HepG2 (cell line): Measurements from ENCODE around the gene XAF1. TPM values are rescaled to one million over a fixed set of nuclear protein-coding genes. Genes with fewer than 3 reads are reported as not detected.
A peak's percentile ranks its signal among the peaks of the same experiment; 100 is the strongest.

Source experiments
- GATAD2A ChIP-seq: IDR thresholded peaks from 2 replicates; pipeline ENCODE4 v1.6.1; 2016
- GFI1 ChIP-seq: sonication (generic); formaldehyde crosslinking; IDR thresholded peaks from 2 replicates; pipeline ENCODE4 v1.5.0; 2020; ENCODE audit warnings: missing genetic modification reagents, mild to moderate bottlenecking, borderline replicate concordance
- NBN ChIP-seq: fragments of 450-650 bp; conservative IDR thresholded peaks from 2 replicates; pipeline ENCODE4 v1.6.1; 2017
- PHF21A ChIP-seq: sonication (generic); formaldehyde crosslinking; IDR thresholded peaks from 2 replicates; pipeline ENCODE4 v1.5.0; 2020; ENCODE audit warnings: mild to moderate bottlenecking, missing genetic modification reagents
- SIN3A ChIP-seq: IDR thresholded peaks from 2 replicates; pipeline ENCODE4 v1.6.1; 2011; ENCODE audit warnings: low read depth, mild to moderate bottlenecking, control low read depth, low read length, borderline replicate concordance
- STAT5B ChIP-seq: sonication (generic); formaldehyde crosslinking; IDR thresholded peaks from 2 replicates; pipeline ENCODE4 v1.4.0; 2020; ENCODE audit warnings: missing genetic modification reagents
- SYNCRIP ChIP-seq: fragments of 200-400 bp; formaldehyde crosslinking; IDR thresholded peaks from 2 replicates; pipeline ENCODE4 v1.6.1; 2018; ENCODE audit warnings: mild to moderate bottlenecking, low read depth, low read length; ENCODE audit not compliant: insufficient read depth
- THAP11 ChIP-seq: IDR thresholded peaks from 2 replicates; pipeline ENCODE4 v1.6.1; 2016; ENCODE audit warnings: missing biosample characterization, missing genetic modification reagents
- ZC3H13 ChIP-seq: sonication (generic); formaldehyde crosslinking; IDR thresholded peaks from 2 replicates; pipeline ENCODE4 v1.8.1; 2023; ENCODE audit warnings: mild to moderate bottlenecking, missing genetic modification reagents, moderate library complexity
- ZMYM3 ChIP-seq: sonication (generic); formaldehyde crosslinking; IDR thresholded peaks from 2 replicates; pipeline ENCODE4 v1.5.1; 2020; ENCODE audit warnings: mild to moderate bottlenecking, missing genetic modification reagents
- ZNF274 ChIP-seq: sonication (generic); formaldehyde crosslinking; IDR thresholded peaks from 2 replicates; pipeline ENCODE4 v1.5.1; 2020; ENCODE audit warnings: mild to moderate bottlenecking, missing genetic modification reagents
- ZNF430 ChIP-seq: sonication (generic); formaldehyde crosslinking; IDR thresholded peaks from 2 replicates; pipeline ENCODE4 v1.9.0; 2021; ENCODE audit warnings: mild to moderate bottlenecking, missing genetic modification reagents
- ZNF577 ChIP-seq: sonication (generic); formaldehyde crosslinking; IDR thresholded peaks from 2 replicates; pipeline ENCODE4 v1.4.0; 2020; ENCODE audit warnings: mild to moderate bottlenecking, low read depth, missing genetic modification reagents, borderline replicate concordance
- ZNF605 ChIP-seq: sonication (generic); formaldehyde crosslinking; IDR thresholded peaks from 2 replicates; pipeline ENCODE4 v1.8.0; 2022; ENCODE audit warnings: mild to moderate bottlenecking, missing genetic modification reagents
- polyA plus RNA-seq, 8 experiments: library from polyadenylated mRNA; depleted of rRNA in 3 of 8; stranded (reverse) in 7 of 8; unstranded in 1 of 8; fragments of >200 nt; fragmentation: Illumina TruSeq in 4 of 8; extraction: Trizol in 4 of 8; gene quantifications; 2 replicates each; pipeline versions ENCODE4 v1.2.1 to v1.2.3, GENCODE V29; 2011 to 2016; ENCODE audit warnings: low read depth in 4 of 8, missing spikeins in 1 of 8, mixed read lengths in 1 of 8; ENCODE audit not compliant: insufficient read depth in 1 of 8
- total RNA-seq, 5 experiments: library from RNA; depleted of rRNA; stranded (reverse); fragments of >200 nt; fragmentation: Illumina TruSeq; extraction: Trizol; gene quantifications; 2 replicates each; pipeline ENCODE4 v1.2.3, GENCODE V29; 2016; ENCODE audit warnings: low read depth in 1 of 5
- TF ChIP-seq, protein P1 (sequence below): sonication (generic); formaldehyde crosslinking; IDR thresholded peaks from 2 replicates; pipeline ENCODE4 v1.5.0; 2020; ENCODE audit warnings: mild to moderate bottlenecking, missing genetic modification reagents, borderline replicate concordance
- TF ChIP-seq, protein P2 (sequence below): sonication (generic); formaldehyde crosslinking; IDR thresholded peaks from 2 replicates; pipeline ENCODE4 v1.4.0; 2020; ENCODE audit warnings: mild to moderate bottlenecking, missing genetic modification reagents
- TF ChIP-seq, protein P3 (sequence below), 2 experiments: IDR thresholded peaks; 2 replicates each; pipeline ENCODE4 v1.6.1; 2011 to 2012; ENCODE audit warnings: low read length in 2 of 2, borderline replicate concordance in 1 of 2, low read depth in 1 of 2, mild to moderate bottlenecking in 1 of 2, moderate library complexity in 1 of 2
- TF ChIP-seq, protein P4 (sequence below): sonication (generic); formaldehyde crosslinking; IDR thresholded peaks from 2 replicates; pipeline ENCODE4 v1.8.0; 2022; ENCODE audit warnings: mild to moderate bottlenecking, missing genetic modification reagents, moderate library complexity

The XAF1 gene
- total and polyA plus RNA-seq, 2 of the 13 experiments (the other 11 are each of a cell fraction or from before 2014, with no cell fraction given), result 1.2 to 2.4 TPM

DNA sequence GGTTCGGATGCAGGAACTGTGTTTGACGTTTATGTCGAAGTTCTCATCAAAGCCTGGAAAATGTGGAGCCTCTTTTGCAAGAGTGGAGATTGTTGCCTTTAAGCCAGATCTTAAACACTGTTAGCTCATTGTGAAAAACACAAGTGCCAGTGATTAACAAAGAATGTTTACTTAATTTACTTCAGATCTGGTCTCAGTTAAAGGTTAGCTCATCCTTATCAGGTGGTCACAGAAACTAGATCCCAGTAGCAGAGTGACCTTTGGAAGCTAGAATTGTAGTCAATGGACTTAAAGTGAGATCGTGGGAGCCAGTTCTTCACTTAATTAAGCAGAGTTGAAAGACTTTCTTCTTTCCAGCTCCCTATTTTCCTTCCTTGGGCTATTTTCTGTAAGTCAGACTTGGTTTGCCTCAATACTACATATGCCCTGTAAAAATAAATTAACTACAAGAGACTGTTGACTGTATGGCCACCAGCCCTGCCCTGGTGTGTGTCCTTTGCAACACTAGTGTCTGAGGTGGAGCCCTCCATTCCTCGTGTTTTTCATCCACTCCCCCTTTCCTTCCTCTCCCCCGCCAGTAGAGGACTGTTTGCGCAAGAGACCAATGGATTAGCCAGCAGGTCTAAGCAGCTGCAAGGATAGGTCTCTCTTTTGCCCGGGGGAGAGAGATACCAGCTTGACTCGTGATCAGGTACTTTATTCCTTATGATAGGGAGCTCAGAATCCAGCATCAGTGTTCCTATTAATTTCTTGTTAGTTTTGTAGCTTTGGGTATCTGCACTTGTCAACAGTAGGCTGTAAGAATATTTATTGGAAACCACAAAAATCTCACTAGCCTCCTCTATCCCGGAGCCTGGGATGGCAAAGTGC is 40.4 kb downstream of the XAF1 start (continued):
- TF ChIP-seq, protein P1, sequence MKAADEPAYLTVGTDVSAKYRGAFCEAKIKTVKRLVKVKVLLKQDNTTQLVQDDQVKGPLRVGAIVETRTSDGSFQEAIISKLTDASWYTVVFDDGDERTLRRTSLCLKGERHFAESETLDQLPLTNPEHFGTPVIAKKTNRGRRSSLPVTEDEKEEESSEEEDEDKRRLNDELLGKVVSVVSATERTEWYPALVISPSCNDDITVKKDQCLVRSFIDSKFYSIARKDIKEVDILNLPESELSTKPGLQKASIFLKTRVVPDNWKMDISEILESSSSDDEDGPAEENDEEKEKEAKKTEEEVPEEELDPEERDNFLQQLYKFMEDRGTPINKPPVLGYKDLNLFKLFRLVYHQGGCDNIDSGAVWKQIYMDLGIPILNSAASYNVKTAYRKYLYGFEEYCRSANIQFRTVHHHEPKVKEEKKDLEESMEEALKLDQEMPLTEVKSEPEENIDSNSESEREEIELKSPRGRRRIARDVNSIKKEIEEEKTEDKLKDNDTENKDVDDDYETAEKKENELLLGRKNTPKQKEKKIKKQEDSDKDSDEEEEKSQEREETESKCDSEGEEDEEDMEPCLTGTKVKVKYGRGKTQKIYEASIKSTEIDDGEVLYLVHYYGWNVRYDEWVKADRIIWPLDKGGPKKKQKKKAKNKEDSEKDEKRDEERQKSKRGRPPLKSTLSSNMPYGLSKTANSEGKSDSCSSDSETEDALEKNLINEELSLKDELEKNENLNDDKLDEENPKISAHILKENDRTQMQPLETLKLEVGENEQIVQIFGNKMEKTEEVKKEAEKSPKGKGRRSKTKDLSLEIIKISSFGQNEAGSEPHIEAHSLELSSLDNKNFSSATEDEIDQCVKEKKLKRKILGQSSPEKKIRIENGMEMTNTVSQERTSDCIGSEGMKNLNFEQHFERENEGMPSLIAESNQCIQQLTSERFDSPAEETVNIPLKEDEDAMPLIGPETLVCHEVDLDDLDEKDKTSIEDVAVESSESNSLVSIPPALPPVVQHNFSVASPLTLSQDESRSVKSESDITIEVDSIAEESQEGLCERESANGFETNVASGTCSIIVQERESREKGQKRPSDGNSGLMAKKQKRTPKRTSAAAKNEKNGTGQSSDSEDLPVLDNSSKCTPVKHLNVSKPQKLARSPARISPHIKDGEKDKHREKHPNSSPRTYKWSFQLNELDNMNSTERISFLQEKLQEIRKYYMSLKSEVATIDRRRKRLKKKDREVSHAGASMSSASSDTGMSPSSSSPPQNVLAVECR (CRISPR knock-in tag), result peak; percentile 42; the same call in 1 of the 2 replicates
- no peak for TF ChIP-seq ZNF577 (CRISPR knock-in tag)
- TF ChIP-seq NBN, result no peak
- TF ChIP-seq SYNCRIP, result no peak
- TF ChIP-seq THAP11 (CRISPR knock-in tag), result peak; percentile 49; the same call in 1 of the 2 replicates
- TF ChIP-seq GFI1 (CRISPR knock-in tag), result no peak
- TF ChIP-seq, protein P2, sequence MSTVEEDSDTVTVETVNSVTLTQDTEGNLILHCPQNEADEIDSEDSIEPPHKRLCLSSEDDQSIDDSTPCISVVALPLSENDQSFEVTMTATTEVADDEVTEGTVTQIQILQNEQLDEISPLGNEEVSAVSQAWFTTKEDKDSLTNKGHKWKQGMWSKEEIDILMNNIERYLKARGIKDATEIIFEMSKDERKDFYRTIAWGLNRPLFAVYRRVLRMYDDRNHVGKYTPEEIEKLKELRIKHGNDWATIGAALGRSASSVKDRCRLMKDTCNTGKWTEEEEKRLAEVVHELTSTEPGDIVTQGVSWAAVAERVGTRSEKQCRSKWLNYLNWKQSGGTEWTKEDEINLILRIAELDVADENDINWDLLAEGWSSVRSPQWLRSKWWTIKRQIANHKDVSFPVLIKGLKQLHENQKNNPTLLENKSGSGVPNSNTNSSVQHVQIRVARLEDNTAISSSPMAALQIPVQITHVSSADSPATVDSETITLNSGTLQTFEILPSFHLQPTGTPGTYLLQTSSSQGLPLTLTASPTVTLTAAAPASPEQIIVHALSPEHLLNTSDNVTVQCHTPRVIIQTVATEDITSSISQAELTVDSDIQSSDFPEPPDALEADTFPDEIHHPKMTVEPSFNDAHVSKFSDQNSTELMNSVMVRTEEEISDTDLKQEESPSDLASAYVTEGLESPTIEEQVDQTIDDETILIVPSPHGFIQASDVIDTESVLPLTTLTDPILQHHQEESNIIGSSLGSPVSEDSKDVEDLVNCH (CRISPR knock-in tag), result no peak
- TF ChIP-seq PHF21A (CRISPR knock-in tag), result peak; percentile 61; the same call in 1 of the 2 replicates
- TF ChIP-seq, protein P3, sequence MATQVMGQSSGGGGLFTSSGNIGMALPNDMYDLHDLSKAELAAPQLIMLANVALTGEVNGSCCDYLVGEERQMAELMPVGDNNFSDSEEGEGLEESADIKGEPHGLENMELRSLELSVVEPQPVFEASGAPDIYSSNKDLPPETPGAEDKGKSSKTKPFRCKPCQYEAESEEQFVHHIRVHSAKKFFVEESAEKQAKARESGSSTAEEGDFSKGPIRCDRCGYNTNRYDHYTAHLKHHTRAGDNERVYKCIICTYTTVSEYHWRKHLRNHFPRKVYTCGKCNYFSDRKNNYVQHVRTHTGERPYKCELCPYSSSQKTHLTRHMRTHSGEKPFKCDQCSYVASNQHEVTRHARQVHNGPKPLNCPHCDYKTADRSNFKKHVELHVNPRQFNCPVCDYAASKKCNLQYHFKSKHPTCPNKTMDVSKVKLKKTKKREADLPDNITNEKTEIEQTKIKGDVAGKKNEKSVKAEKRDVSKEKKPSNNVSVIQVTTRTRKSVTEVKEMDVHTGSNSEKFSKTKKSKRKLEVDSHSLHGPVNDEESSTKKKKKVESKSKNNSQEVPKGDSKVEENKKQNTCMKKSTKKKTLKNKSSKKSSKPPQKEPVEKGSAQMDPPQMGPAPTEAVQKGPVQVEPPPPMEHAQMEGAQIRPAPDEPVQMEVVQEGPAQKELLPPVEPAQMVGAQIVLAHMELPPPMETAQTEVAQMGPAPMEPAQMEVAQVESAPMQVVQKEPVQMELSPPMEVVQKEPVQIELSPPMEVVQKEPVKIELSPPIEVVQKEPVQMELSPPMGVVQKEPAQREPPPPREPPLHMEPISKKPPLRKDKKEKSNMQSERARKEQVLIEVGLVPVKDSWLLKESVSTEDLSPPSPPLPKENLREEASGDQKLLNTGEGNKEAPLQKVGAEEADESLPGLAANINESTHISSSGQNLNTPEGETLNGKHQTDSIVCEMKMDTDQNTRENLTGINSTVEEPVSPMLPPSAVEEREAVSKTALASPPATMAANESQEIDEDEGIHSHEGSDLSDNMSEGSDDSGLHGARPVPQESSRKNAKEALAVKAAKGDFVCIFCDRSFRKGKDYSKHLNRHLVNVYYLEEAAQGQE (IDR thresholded peaks at IDR 0.05; ENCODE audit: borderline replicate concordance in 1 of 2, low read depth in 1 of 2, low read length in 2 of 2), result no peak
- no peak for TF ChIP-seq SIN3A
- TF ChIP-seq GATAD2A (CRISPR knock-in tag), result peak; percentile 78
- TF ChIP-seq ZC3H13, result no peak
- no peak for TF ChIP-seq STAT5B
- TF ChIP-seq ZNF430, result no peak
- TF ChIP-seq ZMYM3, result no peak; the same call in 1 of the 2 replicates
- TF ChIP-seq ZNF605 (CRISPR knock-in tag), result no peak
- TF ChIP-seq, protein P4, sequence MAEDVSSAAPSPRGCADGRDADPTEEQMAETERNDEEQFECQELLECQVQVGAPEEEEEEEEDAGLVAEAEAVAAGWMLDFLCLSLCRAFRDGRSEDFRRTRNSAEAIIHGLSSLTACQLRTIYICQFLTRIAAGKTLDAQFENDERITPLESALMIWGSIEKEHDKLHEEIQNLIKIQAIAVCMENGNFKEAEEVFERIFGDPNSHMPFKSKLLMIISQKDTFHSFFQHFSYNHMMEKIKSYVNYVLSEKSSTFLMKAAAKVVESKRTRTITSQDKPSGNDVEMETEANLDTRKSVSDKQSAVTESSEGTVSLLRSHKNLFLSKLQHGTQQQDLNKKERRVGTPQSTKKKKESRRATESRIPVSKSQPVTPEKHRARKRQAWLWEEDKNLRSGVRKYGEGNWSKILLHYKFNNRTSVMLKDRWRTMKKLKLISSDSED (CRISPR knock-in tag), result no peak
- TF ChIP-seq ZNF274 (CRISPR knock-in tag), result no peak
